KMS-11 (cell line): ENCODE results near the gene HK1.

Experiments
- H2AFZ ChIP-seq: fragments of 200-600 bp; sonication (generic); 2 replicates; pipeline ENCODE4 v1.6.1; 2016; ENCODE audit warnings: antibody characterized with exemption, mixed run types, low read depth
- H3K27ac ChIP-seq: fragments of 200-600 bp; sonication (generic); 2 replicates; pipeline ENCODE4 v1.6.1; 2016; ENCODE audit warnings: mild to moderate bottlenecking, mixed run types
- H3K27me3 ChIP-seq: fragments of 200-600 bp; sonication (generic); 2 replicates; pipeline ENCODE4 v1.6.1; 2017; ENCODE audit warnings: mild to moderate bottlenecking, low read depth, mixed run types, moderate library complexity; ENCODE audit not compliant: insufficient read depth
- H3K36me3 ChIP-seq: fragments of 200-600 bp; sonication (generic); 2 replicates; pipeline ENCODE4 v1.6.1; 2017; ENCODE audit warnings: mild to moderate bottlenecking, mixed run types; ENCODE audit not compliant: insufficient read depth
- H3K4me1 ChIP-seq: fragments of 200-600 bp; sonication (generic); 2 replicates; pipeline ENCODE4 v1.6.1; 2016; ENCODE audit warnings: mild to moderate bottlenecking, low read depth, mixed run types; ENCODE audit not compliant: poor library complexity, severe bottlenecking
- H3K4me2 ChIP-seq: fragments of 200-600 bp; sonication (generic); 2 replicates; pipeline ENCODE4 v1.7.0; 2016; ENCODE audit warnings: mild to moderate bottlenecking, mixed run types
- H3K4me3 ChIP-seq: fragments of 200-600 bp; sonication (generic); IDR thresholded peaks from 2 replicates; pipeline ENCODE4 v1.6.1; 2017; ENCODE audit warnings: low read depth, low read length, mixed read lengths; ENCODE audit not compliant: insufficient read depth
- H3K79me2 ChIP-seq: fragments of 200-600 bp; sonication (generic); 2 replicates; pipeline ENCODE4 v1.6.1; 2016; ENCODE audit warnings: low read depth, mixed run types; ENCODE audit not compliant: insufficient read depth
- H3K9ac ChIP-seq: fragments of 200-600 bp; sonication (generic); 2 replicates; pipeline ENCODE4 v1.6.1; 2016; ENCODE audit warnings: mild to moderate bottlenecking, mixed run types
- H4K20me1 ChIP-seq: fragments of 200-600 bp; sonication (generic); 2 replicates; pipeline ENCODE4 v1.6.1; 2016; ENCODE audit warnings: mild to moderate bottlenecking, mixed run types; ENCODE audit not compliant: insufficient read depth
- CTCF ChIP-seq: fragments of 200-600 bp; sonication (generic); conservative IDR thresholded peaks from 2 replicates; pipeline ENCODE4 v1.6.1; 2017; ENCODE audit warnings: low read depth, mild to moderate bottlenecking, antibody characterized with exemption, low read length, moderate library complexity, mixed read lengths

The HK1 gene

GRCh38 chr10:69376662-69377061, 98.4 kb downstream of the HK1 start:
- Histone ChIP-seq H3K27ac (no peak overlapping the region), H3K4me1 (no peaks in the 10 kb centered on the region)

GRCh38 chr10:69377191-69377590, 98.9 kb downstream of the HK1 start:
- Histone ChIP-seq H3K36me3 (no peaks in the 10 kb centered on the region), H3K4me3 (no peak overlapping the region), H3K27me3 (no peaks in the 10 kb centered on the region), H3K27ac (no peak overlapping the region), H2AFZ (no peak overlapping the region), H3K9ac (no peak overlapping the region), H3K4me1 (no peaks in the 10 kb centered on the region), H4K20me1 (no peaks in the 10 kb centered on the region), H3K4me2 (no peak overlapping the region), H3K79me2 (no peaks in the 10 kb centered on the region)
- no peak for TF ChIP-seq CTCF

More at GRCh38 chr10:69376662-69377061, 98.4 kb downstream of the HK1 start:
- Histone ChIP-seq H3K36me3 (no peaks in the 10 kb centered on the region), H3K9ac (no peak overlapping the region), H3K79me2 (no peaks in the 10 kb centered on the region), H4K20me1 (no peaks in the 10 kb centered on the region), H3K27me3 (no peaks in the 10 kb centered on the region), H3K4me2 (no peak overlapping the region), H3K4me3 (no peak overlapping the region), H2AFZ (no peak overlapping the region)
- TF ChIP-seq CTCF, result no peak

- no peak overlapping the region for H2AFZ ChIP-seq
- no peak overlapping the region for H3K4me2 ChIP-seq
- H3K79me2 ChIP-seq, result no peaks in the 10 kb centered on the region
- no peak overlapping the region for H3K27ac ChIP-seq
- H3K27me3 ChIP-seq, result no peaks in the 10 kb centered on the region
- no peak for TF ChIP-seq CTCF
- no peak overlapping the region for H3K9ac ChIP-seq
- H3K4me1 ChIP-seq, result no peaks in the 10 kb centered on the region
- no peaks in the 10 kb centered on the region for H4K20me1 ChIP-seq
- H3K4me3 ChIP-seq, result no peak overlapping the region
- no peaks in the 10 kb centered on the region for H3K36me3 ChIP-seq
Measured at GRCh38 chr10:69377933-69378332, 99.6 kb downstream of the HK1 start.

GRCh38 chr10:69379800-69380199, 101.5 kb downstream of the HK1 start:
- Histone ChIP-seq H3K9ac (no peak overlapping the region), H3K4me1 (no peaks in the 10 kb centered on the region), H3K4me2 (no peak overlapping the region), H4K20me1 (no peaks in the 10 kb centered on the region), H3K27ac (no peak overlapping the region), H3K79me2 (no peaks in the 10 kb centered on the region), H3K27me3 (no peaks in the 10 kb centered on the region), H2AFZ (no peak overlapping the region), H3K4me3 (no peak overlapping the region), H3K36me3 (no peaks in the 10 kb centered on the region)
- TF ChIP-seq CTCF, result no peak
